Measurements from ENCODE around the gene CD276.
"Not testable (repeated sequence)": the region's sequence is repeated elsewhere in the genome, so short reads cannot be mapped to it uniquely, and the experiment has no call there.

Gene CD276

DNA sequence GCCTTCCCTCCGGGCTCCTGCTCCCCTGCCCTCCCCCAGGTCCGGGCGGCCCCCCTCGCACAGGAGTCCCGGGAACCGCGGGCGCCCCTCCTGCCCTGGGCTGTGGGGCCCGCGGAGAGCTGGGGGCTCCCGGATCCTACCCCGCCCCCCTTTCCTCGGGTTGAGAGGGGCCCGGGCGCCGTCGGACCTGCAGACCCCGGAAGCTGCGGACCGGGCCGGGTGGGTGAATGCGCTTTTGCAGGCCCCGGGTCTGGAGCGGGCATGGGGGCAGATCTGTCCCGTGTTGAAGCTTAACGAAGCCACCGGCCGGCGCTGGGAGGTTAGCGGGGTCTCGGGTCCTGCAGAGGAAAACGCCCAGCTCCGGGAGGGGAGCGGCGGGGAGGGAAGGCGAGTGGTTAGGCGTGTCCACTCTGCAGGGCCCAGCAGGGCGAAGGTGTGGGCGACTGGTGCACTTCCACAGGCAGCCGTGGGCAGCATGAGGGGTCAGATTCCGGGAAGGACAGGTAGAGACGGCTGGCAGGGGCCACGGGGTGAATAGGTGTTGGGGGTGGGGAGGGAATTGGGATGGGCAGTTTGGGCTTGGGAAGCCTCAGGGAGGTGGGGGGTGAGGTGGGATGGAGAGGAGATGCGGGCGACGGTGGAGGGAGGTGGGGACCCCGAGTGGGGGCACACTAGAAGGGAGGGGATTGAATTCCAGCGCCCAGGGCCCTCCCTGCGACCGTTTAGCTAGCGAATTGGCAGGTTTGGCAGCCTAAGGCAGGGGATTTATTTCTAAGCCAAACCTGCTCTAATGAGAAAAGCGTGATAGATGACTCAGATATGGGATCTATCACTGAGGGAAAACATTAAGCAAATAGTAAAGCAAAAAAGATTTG, 635 bp downstream of the CD276 start:
- no peak for DNase-seq

DNA sequence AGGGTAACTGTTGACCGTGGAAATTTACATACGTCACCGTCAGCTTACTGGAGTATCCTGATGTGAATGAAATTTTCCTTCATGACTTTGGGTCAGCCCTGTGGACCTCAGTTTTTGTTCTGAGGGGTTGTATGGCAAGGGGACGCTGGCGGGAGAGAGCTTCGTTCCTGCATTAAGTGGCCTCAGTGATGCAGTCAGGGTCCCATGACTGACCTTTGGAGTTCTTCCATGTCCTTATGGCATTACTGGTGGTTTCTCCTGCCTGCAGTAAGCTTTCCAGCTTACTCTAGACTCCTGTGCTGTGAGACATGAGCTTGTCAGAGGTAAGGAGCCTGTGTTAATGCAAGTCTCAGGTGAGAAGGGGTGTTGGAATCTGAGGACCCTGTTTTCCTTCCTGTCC, 1.8 kb downstream of the CD276 start:
- no peak for DNase-seq

DNA sequence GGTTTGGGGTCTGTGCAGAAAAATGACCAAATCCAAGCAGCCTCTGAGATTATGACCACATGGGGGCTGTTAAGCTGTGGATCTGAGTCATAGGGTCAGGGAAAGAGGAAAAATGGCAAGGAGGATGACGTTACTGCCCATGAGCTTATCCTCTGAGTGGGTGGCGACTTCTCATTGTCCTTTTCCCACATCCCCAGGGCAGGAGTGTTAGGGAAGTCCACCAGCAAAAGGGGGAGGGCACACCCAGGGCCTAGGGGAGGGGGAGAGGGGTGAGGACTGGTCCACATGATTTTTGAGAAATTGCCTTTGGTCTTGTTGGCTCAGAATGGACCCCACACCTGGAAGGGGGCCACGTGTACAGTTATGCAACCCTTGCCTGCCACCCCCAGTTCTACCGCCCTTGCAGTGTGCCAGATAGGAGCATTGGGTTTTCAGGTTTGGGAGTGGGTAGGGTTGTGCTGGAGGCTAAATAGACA, 2.6 kb downstream of the CD276 start:
- DNase-seq = peak; percentile 36

DNA sequence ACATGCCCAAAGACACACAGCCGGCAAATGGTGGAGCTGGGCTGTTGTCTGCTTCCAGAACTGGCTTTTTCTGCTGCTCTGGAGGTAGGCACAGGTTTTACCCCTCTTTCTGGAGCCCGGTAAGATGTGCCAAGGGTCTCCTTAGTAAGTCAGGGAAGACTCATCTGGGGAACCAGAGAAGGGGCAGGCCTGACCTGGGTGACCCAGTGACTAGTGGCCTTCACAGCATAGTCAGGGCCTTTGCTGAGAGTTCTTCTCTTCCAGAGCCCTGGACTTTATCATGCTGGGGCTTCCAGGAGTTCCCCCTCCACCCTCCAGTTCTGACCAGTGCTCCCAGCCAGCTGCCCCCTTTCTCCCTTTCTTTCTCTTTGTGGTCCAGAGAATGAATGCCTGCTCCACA, 3.2 kb downstream of the CD276 start:
- DNase-seq = no peak

DNA sequence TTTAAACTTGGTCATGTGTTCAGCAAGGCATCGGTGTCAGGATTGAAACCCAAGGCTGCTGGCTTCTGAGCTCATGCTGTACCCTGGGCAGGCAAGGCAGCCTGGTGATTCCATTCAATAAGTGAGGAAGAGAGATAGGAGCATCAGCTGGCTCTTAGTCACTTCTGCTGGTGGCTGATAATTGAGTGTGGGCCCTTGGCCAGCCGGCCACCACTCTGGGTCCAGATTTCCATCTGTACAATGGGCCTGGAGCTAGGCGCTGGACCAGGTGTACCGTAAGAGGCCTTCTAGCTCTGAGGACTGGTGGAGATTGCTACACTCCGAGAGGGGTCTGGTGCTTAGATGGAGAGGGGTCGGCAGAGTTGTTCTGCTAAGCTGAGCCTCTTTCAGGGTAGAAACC, 4.3 kb downstream of the CD276 start:
- no peak for DNase-seq

DNA sequence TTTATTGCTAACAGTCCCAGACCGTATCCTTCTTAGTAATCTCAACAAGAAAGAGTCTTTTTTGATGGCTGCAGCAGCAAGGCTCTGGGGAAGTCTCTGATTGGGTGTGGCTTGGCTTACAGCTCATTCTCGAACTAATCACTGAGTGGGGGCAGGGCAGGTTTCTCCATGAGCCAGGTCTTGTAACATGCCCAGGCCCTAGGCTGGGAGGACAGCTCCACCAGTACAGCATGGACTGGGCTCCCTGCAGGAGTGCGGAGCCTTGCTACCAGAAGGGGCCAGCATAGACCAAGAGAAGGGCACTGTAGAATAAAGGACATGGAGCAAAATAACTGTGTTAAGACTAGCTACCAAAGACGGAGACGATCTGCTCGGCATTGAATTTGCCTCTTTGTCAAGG, 7.2 kb downstream of the CD276 start:
- no peak for DNase-seq

DNA sequence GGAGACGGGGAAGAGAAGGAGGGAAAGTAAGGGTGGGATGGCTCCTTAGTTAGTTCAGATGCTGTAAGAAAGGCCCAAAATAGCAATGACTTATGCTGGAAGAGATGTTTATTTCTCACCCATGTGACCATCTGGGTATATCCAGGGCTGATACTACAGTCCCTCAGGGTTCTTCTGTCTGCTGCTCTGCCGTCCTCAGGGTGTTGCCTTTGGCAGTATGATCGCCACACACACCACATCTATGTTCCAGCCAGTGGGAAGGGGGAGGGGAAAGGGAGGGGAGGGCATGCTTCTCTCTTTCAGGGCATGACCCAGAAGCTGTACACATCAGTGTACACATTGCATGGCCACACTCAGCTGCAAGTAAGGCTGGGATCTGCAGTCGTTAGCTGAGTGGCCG, 10.2 kb downstream of the CD276 start:
- no peak for DNase-seq

DNA sequence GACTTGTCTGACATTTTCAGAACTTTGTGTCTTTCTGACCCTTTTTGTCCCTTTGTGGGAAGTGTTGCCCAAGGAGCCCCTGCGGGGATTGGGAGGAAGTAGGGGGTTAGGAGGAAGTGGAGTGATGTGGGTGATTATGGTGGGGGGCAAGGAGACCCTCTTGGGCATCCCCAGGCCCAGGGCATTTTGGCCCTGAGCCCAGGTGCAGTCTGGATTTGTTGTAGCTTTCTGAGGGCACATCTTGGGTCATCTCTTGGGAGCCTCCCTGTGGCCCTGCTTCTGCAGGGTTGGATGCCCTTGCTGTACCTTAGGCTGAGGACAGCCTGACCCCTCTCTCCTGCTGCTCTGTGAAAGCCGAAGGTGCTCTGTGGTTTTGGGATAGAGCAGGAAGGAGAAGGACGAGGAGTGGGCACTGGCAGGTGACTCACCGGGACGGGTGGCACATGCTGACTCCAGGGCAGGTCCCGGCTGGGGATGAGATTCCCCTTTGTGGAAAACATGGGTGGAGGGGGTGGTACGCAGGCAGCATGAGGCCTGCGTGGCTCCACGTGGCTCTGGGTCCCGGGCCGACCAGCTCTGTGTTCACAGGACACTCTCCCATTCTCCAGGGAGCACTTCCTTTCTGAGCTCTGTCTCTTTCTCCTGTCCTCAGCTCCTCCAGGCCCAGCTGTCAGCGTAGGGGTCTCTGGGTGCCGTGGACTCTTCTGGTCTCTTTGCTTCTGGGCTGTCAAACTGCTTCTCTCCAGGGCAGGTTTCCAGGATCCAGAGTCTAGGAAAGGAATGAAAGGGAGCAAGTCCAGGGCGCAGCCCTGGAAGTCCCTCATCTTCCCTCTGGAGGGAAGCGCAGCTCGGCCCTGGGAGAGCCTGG, 11.8 kb downstream of the CD276 start:
- no peak for DNase-seq

DNA sequence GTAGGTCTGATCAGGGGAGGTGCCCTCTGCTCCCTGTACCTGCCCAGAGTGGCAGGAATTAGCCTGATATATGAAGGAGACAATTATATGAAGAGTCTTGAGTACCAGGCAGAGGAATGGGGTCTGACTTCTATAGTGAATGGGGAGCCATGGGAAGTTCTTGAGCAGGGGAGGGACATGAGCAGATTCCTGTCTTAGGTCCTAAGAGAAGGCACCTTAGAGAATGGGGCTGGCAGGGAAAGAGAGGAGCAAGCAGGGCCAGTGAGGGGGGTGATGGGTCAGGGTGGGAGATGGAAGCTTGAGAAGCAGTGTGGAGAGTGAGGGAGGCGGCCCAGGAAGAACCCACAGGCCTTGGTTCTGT, 12.4 kb downstream of the CD276 start:
- DNase-seq = no peak

DNA sequence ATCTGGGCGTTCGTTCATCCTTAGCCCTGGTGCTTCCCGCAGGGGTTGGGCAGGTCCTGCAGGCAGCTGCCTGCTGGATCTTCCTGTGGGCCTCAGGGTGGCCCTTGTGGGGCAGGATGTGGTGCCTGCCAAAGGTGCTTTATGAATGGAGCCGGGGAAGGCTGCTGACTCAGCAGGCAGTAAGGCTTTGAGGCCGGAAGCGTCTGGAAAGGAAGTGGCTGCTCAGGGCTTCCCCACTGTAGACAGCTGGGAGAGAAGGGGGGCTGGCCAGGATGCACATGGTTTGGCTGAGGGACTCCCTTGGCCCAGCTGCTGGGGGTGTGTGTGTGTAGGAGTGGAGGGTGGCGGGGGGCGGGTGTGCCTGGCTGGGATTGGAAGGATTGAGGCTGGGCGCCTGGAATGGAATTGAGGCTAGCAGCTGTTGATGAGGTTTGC, 12.9 kb downstream of the CD276 start:
- peak; percentile 75 for DNase-seq

DNA sequence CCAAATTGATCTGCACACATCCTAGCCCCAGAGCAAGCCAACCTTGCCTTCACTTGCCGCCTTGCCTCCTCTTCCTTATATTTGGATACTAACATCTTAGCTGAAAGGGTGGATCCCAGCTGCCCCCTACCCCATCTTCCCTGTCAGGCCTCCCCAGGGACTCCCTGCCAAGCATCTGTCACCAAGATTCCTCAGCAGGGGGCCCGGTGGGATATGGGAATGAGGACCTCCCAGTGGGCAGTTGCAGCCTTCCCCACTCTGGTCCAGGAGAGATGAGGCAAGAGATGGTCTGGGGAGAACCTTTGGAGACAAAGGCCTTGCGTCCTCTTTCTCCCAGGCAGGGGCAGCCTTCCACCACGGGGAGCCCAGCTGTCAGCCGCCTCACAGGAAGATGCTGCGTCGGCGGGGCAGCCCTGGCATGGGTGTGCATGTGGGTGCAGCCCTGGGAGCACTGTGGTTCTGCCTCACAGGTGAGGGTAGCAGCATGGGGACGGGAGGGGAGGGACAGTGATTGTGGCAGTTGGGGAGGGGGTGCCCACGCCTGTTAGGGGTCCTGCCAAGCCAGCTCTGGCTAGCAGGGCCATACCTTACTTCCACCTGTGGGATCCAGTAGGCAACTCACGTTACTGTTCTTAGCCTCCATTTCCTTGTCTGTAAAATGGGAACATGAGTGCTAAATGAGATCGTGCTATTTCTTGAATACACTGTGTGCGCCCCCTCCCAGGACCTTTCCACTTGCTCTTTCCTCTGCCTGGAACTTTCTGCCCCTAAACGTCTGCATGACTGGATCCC, 15.3 kb downstream of the CD276 start:
- DNase-seq = no peak

DNA sequence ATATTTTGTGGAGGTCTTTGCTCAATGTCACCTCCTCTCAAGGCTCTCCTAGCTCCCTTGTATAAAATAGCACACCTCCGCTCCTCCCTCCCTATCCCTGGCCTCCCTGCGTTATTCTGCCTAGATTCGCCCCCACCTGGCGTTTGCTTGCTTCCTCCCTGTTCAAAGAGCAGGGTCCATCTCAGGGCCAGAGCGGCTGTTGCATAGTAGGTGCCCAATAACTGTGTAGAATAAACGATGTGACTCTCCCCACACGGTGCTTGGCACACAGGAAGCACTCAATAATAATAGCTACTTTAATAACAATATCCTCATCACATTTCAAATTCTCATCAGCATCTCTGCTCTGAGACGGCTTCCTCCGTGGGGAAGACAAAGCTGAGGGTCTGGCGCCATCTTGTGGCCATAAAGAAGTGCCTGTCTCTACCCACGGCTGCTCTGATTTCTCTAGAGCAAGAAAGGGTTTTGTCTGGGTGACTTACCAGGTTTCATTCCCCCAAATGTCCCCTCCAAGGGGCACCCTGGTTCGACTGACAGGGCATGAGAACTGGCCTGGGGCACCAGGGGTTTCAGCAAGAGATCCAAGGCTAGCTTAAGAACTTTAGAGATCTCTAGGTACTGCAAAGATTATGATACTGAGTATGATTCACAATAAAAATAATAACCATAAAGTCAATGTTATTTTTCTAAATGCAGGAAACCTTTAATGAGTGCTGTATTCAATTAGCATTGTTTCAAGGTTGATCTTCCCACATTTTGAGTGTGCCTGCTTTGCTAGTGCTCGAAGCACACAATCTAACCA, 16.1 kb downstream of the CD276 start:
- peak; percentile 18 for DNase-seq

DNA sequence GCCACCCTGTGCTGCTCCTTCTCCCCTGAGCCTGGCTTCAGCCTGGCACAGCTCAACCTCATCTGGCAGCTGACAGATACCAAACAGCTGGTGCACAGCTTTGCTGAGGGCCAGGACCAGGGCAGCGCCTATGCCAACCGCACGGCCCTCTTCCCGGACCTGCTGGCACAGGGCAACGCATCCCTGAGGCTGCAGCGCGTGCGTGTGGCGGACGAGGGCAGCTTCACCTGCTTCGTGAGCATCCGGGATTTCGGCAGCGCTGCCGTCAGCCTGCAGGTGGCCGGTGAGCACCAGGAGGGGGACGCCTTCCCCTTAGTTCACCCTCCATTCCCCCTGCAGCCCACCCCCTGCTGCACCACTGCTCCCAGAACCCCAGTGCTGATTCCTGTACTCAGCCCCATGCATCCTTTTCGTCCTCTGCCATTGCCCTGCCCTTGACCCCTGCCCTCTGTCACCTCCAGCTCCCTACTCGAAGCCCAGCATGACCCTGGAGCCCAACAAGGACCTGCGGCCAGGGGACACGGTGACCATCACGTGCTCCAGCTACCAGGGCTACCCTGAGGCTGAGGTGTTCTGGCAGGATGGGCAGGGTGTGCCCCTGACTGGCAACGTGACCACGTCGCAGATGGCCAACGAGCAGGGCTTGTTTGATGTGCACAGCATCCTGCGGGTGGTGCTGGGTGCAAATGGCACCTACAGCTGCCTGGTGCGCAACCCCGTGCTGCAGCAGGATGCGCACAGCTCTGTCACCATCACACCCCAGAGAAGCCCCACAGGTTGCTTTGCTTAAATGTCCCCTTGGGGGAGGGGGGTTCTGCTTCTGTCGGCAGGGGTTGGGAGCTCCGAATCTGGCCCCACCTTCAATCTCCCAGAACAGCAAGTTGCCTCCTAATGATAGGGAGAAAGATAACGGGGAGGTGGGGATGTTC, 18.4 kb downstream of the CD276 start:
- not testable (repeated sequence) for DNase-seq

DNA sequence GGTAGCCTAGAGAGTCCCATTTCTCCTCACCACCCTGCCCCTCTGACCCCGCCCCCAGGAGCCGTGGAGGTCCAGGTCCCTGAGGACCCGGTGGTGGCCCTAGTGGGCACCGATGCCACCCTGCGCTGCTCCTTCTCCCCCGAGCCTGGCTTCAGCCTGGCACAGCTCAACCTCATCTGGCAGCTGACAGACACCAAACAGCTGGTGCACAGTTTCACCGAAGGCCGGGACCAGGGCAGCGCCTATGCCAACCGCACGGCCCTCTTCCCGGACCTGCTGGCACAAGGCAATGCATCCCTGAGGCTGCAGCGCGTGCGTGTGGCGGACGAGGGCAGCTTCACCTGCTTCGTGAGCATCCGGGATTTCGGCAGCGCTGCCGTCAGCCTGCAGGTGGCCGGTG, 19.4 kb downstream of the CD276 start:
- DNase-seq = not testable (repeated sequence)

DNA sequence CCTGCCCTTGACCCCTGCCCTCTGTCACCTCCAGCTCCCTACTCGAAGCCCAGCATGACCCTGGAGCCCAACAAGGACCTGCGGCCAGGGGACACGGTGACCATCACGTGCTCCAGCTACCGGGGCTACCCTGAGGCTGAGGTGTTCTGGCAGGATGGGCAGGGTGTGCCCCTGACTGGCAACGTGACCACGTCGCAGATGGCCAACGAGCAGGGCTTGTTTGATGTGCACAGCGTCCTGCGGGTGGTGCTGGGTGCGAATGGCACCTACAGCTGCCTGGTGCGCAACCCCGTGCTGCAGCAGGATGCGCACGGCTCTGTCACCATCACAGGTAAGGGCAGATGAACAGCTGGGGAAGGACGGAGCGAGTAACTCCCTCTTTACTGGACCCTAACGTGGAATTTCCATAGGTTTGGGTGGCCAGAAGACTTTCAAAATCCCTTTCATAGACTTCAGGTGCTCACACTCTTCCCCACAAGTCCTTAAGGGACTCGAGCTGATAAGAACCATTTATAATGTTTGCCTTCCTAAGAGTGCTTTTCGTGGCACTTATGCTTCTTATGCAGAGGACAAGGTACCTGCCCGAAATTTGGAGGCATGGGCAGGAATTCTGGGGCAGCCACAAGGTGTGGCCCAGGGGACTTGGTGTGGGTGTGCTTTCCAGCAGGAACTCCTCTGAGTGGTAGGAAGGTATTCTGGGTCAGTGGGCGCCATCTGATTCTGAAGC, 20.1 kb downstream of the CD276 start:
- DNase-seq = not testable (repeated sequence)

DNA sequence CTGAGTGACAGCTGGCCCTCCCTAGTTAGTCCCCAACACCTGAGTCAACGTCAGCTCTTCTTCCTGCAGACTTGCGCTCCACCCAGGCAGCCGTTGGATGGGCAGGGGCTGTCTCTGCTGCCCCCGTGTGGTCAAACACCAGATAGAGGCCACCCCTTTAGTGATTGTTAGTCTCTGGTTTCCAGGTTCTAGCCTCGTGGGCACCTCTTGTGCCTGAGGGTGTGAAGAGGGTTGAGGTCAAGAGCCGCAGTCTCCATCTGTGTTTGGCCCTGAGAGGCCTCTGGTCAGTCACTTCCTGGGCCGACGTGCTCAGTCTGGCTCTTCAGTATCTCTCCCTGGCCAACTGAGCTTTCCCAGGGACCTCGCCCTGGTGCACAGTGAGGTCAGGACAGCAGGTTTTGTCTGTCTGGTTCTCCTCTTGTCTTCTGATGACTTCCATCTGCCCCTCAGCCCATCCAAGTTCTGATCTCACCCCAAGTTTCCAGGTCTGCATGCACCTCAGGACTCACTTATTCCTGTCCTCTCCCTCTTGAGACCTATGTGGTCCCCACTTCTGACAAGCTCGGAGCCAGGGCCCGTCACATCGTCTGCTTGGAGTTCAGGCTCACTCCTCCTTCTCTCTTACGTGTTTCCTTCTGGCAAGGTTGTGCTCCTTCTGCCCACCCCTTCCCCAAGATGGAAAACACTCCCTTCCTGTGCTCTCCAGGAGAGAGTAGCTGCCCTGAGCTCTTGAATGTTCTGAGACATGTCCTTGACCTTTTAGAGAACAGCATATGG, 20.9 kb downstream of the CD276 start:
- DNase-seq = no peak

DNA sequence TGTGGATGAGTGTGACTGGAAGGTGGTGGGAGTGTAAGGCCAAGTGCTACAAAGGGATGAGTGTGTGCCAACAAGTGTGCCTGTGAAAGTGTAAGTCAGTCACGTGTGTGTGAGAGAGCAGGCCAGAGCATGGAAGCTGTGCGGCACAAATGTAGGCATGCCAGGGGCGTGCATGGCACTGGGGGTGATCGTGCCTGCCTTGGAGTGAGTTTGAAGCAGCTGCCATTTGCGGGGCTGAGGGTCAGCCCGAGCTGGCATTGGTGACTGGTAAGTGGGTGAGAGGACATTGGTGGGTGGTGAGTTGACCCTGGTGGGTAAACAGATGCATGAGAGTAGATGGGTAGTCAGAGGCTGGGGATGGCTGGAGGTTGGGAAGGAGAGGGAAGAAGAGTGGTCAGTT, 24.5 kb downstream of the CD276 start:
- no peak for DNase-seq

DNA sequence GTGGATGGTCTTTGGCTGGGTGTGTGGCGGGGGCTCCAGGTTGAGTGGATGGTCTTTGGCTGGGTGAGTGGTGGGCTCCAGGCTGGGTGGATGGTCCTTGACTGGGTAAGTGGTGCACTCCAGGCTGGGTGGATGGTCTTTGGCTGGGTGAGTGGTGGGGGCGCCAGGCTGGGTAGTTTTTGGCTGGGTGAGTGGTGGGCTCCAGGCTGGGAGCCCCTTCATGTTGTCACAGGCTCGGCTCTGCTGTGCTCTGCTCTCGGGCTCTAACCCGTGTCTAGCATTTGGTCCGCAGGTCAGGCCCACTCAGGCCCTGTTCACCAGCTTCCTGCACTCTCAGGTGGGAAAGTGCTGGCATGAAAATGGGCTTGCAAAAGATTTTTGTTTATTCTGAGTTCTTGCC, 25.1 kb downstream of the CD276 start:
- DNase-seq = no peak

DNA sequence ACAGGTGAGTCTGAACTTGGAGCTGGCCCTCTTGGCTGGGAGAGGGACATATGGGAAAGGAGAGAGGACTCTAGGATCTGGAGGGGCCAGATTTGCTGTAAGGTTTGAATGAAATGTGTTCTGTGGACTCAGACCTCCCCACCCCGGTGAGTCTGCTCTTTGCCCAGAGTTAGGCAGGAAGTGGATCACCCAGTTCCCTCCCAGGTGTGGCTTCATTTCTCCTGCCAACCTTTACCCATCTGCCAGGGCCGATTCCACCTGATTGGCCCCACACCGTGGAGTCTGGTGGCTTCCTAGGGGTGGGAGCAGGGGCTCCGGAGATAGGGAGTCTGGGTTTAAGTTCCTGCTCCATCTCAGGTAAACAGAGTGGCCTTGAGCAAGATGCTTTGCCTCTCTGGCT, 25.5 kb downstream of the CD276 start:
- DNase-seq = no peak

DNA sequence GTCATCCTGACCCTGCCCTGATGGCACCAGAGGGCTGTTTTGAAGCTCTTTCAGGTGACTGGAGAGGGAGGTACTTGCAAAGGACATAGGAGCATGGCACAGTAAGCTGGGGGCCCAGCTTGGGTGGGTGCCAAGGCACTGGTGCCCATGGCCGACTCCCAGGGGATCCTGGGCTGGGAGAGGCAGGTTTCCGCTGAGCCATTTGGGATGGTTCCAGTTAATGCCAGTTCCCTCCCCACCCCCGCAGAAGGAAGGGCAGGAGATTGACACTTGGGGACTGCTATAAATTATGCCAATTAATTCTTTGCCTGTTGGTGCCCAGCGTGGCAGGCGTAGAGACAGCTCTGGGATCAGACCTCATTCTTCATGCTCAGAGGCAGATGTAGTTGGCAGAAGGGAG, 26.1 kb downstream of the CD276 start:
- DNase-seq = no peak

Measured in T1000 (cell line).